Measurements from ENCODE around the gene CDKN1A.

CDKN1A gene

GRCh38 chr6:36727505-36728021, 49.0 kb downstream of the CDKN1A start:
- DNase-seq (ENCODE audit: low spot score), result no peak
- in situ Hi-C loops (cut with MboI; ENCODE audit: low sequenced_read_pairs, unreplicated experiment), result no loop called here

GRCh38 chr6:36728289-36729160, 50.0 kb downstream of the CDKN1A start:
- in situ Hi-C loops (cut with MboI; ENCODE audit: low sequenced_read_pairs, unreplicated experiment), result no loop called here
- DNase-seq (ENCODE audit: low spot score), result no peak
- no peak for TF ChIP-seq CTCF (IDR thresholded peaks at IDR 0.05; ENCODE audit: borderline replicate concordance, control extremely low read depth, extremely low read depth, insufficient read depth, missing control alignments)

More at GRCh38 chr6:36727505-36728021, 49.0 kb downstream of the CDKN1A start:
- TF ChIP-seq CTCF (IDR thresholded peaks at IDR 0.05; ENCODE audit: borderline replicate concordance, control extremely low read depth, extremely low read depth, insufficient read depth, missing control alignments), result no peak

GRCh38 chr6:36729161-36729524, 50.6 kb downstream of the CDKN1A start:
- no peak for TF ChIP-seq CTCF (IDR thresholded peaks at IDR 0.05; ENCODE audit: borderline replicate concordance, control extremely low read depth, extremely low read depth, insufficient read depth, missing control alignments)
- DNase-seq (ENCODE audit: low spot score), result no peak
- in situ Hi-C loops (cut with MboI; ENCODE audit: low sequenced_read_pairs, unreplicated experiment), result no loop called here

- in situ Hi-C loops (cut with MboI; ENCODE audit: low sequenced_read_pairs, unreplicated experiment), result no loop called here
- no peak for DNase-seq (ENCODE audit: low spot score)
- TF ChIP-seq CTCF (IDR thresholded peaks at IDR 0.05; ENCODE audit: borderline replicate concordance, control extremely low read depth, extremely low read depth, insufficient read depth, missing control alignments), result no peak
Observed at GRCh38 chr6:36730424-36731380, 52.2 kb downstream of the CDKN1A start.

GRCh38 chr6:36731622-36732310, 53.3 kb downstream of the CDKN1A start:
- TF ChIP-seq CTCF (IDR thresholded peaks at IDR 0.05; ENCODE audit: borderline replicate concordance, control extremely low read depth, extremely low read depth, insufficient read depth, missing control alignments), result no peak
- in situ Hi-C loops (cut with MboI; ENCODE audit: low sequenced_read_pairs, unreplicated experiment), result no loop called here
- no peak for DNase-seq (ENCODE audit: low spot score)

- DNase-seq (ENCODE audit: low spot score), result no peak
- in situ Hi-C loops (cut with MboI; ENCODE audit: low sequenced_read_pairs, unreplicated experiment), result no loop called here
- TF ChIP-seq CTCF (IDR thresholded peaks at IDR 0.05; ENCODE audit: borderline replicate concordance, control extremely low read depth, extremely low read depth, insufficient read depth, missing control alignments), result no peak
Observed at GRCh38 chr6:36733300-36733699, 54.8 kb downstream of the CDKN1A start.

All from GM13976 (cell line).